Right atrium auricular region (tissue), 2 donors: Measurements from ENCODE around the gene ASCC3. TPM values are rescaled to one million over a fixed set of nuclear protein-coding genes. Genes with fewer than 3 reads are reported as not detected.
"Not testable (repeated sequence)": the region's sequence is repeated elsewhere in the genome, so short reads cannot be mapped to it uniquely, and the experiment has no call there.

ENCODE experiments used
- DNase-seq: peaks from one replicate; pipeline ENCODE4 v3.0.0-alpha.2; 2019; ENCODE audit warnings: low spot score
- H3K27ac ChIP-seq, 2 donors: fragments of 200-600 bp; sonication (generic); 1 replicate in 1 of 2; 2 replicates in 1 of 2; pipeline ENCODE4 v1.5.1; 2016 to 2019
- H3K27me3 ChIP-seq, 2 donors: fragments of 200-600 bp; sonication (generic); one replicate each; pipeline versions ENCODE4 v1.5.1 to v1.6.0; 2017 to 2019
- H3K36me3 ChIP-seq: fragments of 200-600 bp; sonication (generic); one replicate; pipeline ENCODE4 v1.5.1; 2016
- H3K4me1 ChIP-seq, 2 donors: fragments of 200-600 bp; sonication (generic); one replicate each; pipeline versions ENCODE4 v1.5.1 to v1.6.0; 2017 to 2019
- H3K4me3 ChIP-seq, 2 donors: fragments of 200-600 bp; sonication (generic); 1 replicate in 1 of 2; 2 replicates in 1 of 2; pipeline ENCODE4 v1.5.1; 2017 to 2019; ENCODE audit warnings: mild to moderate bottlenecking in 1 of 2, moderate library complexity in 1 of 2
- H3K9me3 ChIP-seq, 2 donors: fragments of 200-600 bp; sonication (generic); one replicate each; pipeline ENCODE4 v1.5.1; 2019
- CTCF ChIP-seq, 2 donors: fragments of 200-600 bp; sonication (generic); IDR thresholded peaks; one replicate each; pipeline ENCODE4 v1.5.1; 2019; ENCODE audit warnings: antibody characterized with exemption in 2 of 2
- total RNA-seq, 2 donors: library from RNA; depleted of rRNA; stranded (reverse); fragments of >200 nt; gene quantifications; one replicate each; pipeline ENCODE4 v1.1.0, GENCODE V29; 2016

Gene ASCC3
- total RNA-seq, 2 donors from 2014 or later, result 18.7 to 20.0 TPM

- Histone ChIP-seq H3K27ac (no peak overlapping the region), H3K27me3 (no peaks in the 10 kb centered on the region), H3K4me1 (no peaks in the 10 kb centered on the region), H3K36me3 (no peaks in the 10 kb centered on the region), H3K4me3 (no peak overlapping the region), H3K9me3 (no peaks in the 10 kb centered on the region)
- no peak for DNase-seq
- no peak for TF ChIP-seq CTCF (IDR thresholded peaks at IDR 0.05)
These were observed 9.9 kb upstream of the ASCC3 start for GRCh38 chr6:100891079-100891478.

GRCh38 chr6:100890646-100891045, 9.5 kb upstream of the ASCC3 start:
- not testable (repeated sequence) for DNase-seq, H3K27me3 ChIP-seq, H3K4me1 ChIP-seq, H3K27ac ChIP-seq, H3K9me3 ChIP-seq, H3K4me3 ChIP-seq, H3K36me3 ChIP-seq

- H3K4me1 ChIP-seq, result no peaks in the 10 kb centered on the region
- TF ChIP-seq CTCF (IDR thresholded peaks at IDR 0.05), result no peak
These were observed 8.2 kb upstream of the ASCC3 start for GRCh38 chr6:100889351-100889750.

GRCh38 chr6:100886076-100886475, 4.9 kb upstream of the ASCC3 start:
- Histone ChIP-seq H3K36me3 (no peaks in the 10 kb centered on the region), H3K4me1 (no peaks in the 10 kb centered on the region), H3K27me3 (no peaks in the 10 kb centered on the region), H3K9me3 (no peaks in the 10 kb centered on the region), H3K27ac (no peak overlapping the region), H3K4me3 (no peak overlapping the region)
- no peak for DNase-seq
- no peak for TF ChIP-seq CTCF (IDR thresholded peaks at IDR 0.05)

More at GRCh38 chr6:100889351-100889750, 8.2 kb upstream of the ASCC3 start:
- no peak overlapping the region for H3K4me3 ChIP-seq
- no peaks in the 10 kb centered on the region for H3K36me3 ChIP-seq
- no peak overlapping the region for H3K27ac ChIP-seq
- H3K27me3 ChIP-seq, result no peaks in the 10 kb centered on the region
- H3K9me3 ChIP-seq, result no peaks in the 10 kb centered on the region
- DNase-seq, result no peak

GRCh38 chr6:100883347-100883746, 2.2 kb upstream of the ASCC3 start:
- Histone ChIP-seq H3K36me3 (no peaks in the 10 kb centered on the region), H3K9me3 (no peaks in the 10 kb centered on the region), H3K27me3 (no peaks in the 10 kb centered on the region), H3K4me3 (no peak overlapping the region), H3K4me1 (peaks cover 0 to 20% of the 10 kb centered on the region in 2 donors), H3K27ac (peak overlapping the region in 1 of 2 donors; percentile 95)
- TF ChIP-seq CTCF (IDR thresholded peaks at IDR 0.05), result no peak
- DNase-seq, result no peak

- Histone ChIP-seq H3K4me1 (peaks cover 0 to 28% of the 10 kb centered on the region in 2 donors), H3K27ac (peak overlapping the region; percentile 92 to 95), H3K27me3 (no peaks in the 10 kb centered on the region), H3K36me3 (no peaks in the 10 kb centered on the region), H3K4me3 (peak overlapping the region; percentile 70 to 79), H3K9me3 (no peaks in the 10 kb centered on the region)
- no peak for TF ChIP-seq CTCF (IDR thresholded peaks at IDR 0.05)
- no peak for DNase-seq
These were observed 545 bp upstream of the ASCC3 start for GRCh38 chr6:100881707-100882040.
